ENCODE measurements around the gene RHO.

- TF ChIP-seq TAF1 (IDR thresholded peaks at IDR 0.05; ENCODE audit: borderline replicate concordance, low read depth, low read length) (no peak), POLR2A (IDR thresholded peaks at IDR 0.05; ENCODE audit: low read depth, low read length) (no peak)
Observed at GRCh38 chr3:129569856-129570255, 41.4 kb downstream of the RHO start.

Measured in GM12892 (cell line).